ENCODE measurements around the gene NXNL1. TPM values are rescaled to one million over a fixed set of nuclear protein-coding genes. Genes with fewer than 3 reads are reported as not detected.
"Not testable (repeated sequence)": the region's sequence is repeated elsewhere in the genome, so short reads cannot be mapped to it uniquely, and the experiment has no call there.

NXNL1 gene, protein sequence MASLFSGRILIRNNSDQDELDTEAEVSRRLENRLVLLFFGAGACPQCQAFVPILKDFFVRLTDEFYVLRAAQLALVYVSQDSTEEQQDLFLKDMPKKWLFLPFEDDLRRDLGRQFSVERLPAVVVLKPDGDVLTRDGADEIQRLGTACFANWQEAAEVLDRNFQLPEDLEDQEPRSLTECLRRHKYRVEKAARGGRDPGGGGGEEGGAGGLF
- not detected for total RNA-seq
- under 1 TPM in 1 of 2 donors, not detected in 1; 0.19 TPM for polyA plus RNA-seq

DNA sequence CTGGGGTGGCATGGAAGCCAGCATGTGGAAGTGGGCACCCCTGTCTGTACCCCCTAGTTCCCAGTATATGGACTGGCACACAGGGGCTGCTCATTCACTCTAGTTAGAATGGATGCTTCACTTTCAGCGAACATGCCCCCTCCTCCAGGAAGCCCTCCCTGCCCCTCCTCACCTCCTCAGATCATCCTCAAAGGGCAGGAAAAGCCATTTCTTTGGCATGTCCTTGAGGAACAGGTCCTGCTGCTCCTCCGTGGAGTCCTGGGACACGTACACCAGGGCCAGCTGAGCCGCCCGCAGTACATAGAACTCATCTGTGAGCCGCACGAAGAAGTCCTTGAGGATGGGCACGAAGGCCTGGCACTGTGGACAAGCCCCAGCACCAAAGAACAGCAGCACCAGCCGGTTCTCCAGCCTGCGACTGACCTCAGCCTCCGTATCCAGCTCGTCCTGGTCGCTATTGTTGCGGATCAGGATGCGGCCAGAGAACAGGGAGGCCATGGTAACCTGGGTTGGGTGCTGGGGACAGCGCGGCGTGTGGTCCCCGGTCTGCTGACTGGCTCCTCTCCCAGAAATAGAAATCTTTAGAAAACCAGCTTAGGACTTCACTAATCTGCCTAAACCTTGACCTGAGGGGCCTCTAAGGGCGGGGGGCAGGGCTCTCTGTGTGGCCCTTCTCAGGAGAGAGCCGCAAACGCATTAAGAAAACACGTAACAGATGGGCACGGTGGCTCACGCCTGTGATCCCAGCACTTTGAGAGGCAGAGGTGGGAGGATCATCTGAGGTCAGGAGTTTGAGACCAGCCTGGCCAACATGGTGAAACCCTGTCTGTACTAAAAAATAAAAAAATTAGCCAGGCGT, at the start of gene NXNL1:
Gene NXNL1 (minus strand): TSS at position 555 of the 859 bp plus-strand sequence. CDS start 57 bp downstream, at position 498.
- DNase-seq (no peak), ATAC-seq (no peak), FAIRE-seq (no peak)
- intact Hi-C loops (cut with DNase I): no loop called here
- TF ChIP-seq, protein P1, sequence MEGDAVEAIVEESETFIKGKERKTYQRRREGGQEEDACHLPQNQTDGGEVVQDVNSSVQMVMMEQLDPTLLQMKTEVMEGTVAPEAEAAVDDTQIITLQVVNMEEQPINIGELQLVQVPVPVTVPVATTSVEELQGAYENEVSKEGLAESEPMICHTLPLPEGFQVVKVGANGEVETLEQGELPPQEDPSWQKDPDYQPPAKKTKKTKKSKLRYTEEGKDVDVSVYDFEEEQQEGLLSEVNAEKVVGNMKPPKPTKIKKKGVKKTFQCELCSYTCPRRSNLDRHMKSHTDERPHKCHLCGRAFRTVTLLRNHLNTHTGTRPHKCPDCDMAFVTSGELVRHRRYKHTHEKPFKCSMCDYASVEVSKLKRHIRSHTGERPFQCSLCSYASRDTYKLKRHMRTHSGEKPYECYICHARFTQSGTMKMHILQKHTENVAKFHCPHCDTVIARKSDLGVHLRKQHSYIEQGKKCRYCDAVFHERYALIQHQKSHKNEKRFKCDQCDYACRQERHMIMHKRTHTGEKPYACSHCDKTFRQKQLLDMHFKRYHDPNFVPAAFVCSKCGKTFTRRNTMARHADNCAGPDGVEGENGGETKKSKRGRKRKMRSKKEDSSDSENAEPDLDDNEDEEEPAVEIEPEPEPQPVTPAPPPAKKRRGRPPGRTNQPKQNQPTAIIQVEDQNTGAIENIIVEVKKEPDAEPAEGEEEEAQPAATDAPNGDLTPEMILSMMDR (IDR thresholded peaks at IDR 0.05): no peak
- 58 to 74% methylated on average over 26 of the region's 26 CpGs for WGBS, 2 donors
- Histone ChIP-seq H3K4me3 (no peak within 1 kb of the TSS), H3K27ac (no peak within 1 kb of the TSS), H3K4me1 (no peaks in the 10 kb centered on the region), H3K36me3 (no peaks in the 10 kb centered on the region), H3K9me3 (no peaks in the 10 kb centered on the region), H3K27me3 (peaks cover 0 to 10% (median 2%) of the 10 kb centered on the region in 4 donors)

DNA sequence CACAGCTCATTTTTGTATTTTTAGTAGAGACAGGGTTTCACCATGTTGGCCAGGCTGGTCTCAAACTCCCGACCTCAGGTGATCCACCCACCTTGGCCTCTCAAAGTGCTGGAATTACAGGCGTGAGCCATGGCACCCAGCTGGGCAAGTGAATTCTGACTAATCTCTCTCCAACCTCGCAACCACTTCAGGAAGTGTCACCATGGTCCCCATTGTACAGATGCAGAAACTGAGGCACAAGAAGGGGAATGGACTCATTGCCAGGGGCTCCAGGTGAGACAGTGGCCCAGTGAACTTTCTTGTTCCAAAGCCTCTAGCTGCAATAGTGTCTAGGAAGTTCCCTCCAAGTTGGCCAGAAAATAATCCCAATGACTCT, 47.8 kb upstream of the NXNL1 start:
- H3K9me3 ChIP-seq; H3K27ac ChIP-seq; H3K27me3 ChIP-seq; FAIRE-seq; ATAC-seq; H3K36me3 ChIP-seq; intact Hi-C loops (cut with DNase I); DNase-seq; H3K4me3 ChIP-seq: not testable (repeated sequence)
- H3K4me1 ChIP-seq: peaks cover 10 to 21% (median 10%) of the 10 kb centered on the region in 3 donors
- WGBS, 2 donors: 83 to 95% methylated on average over 3 of the region's 3 CpGs

DNA sequence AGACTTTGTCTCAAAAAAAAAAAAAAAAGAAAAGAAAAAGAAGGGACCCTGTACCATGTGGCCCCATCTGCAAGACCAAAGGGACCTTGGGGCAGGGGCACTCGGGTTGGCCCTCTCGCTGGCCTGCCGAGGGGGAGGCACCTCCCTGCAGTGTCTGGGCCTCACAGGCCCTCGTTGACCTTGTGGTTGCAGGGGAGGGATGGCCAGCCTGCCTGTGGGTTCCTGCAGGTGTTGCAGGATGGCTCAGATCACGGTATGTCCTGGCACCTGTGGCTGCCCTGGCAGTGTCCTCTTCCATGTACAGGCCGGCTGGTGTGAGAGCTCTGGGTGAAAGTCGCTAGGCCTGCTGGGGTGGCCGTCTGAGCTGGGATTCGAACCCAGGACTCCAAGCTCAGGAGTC, 46.0 kb upstream of the NXNL1 start:
- Histone ChIP-seq H3K4me3 (no peak overlapping the region), H3K4me1 (peaks cover 7 to 16% (median 10%) of the 10 kb centered on the region in 3 donors), H3K36me3 (no peaks in the 10 kb centered on the region), H3K27me3 (no peaks in the 10 kb centered on the region), H3K27ac (no peak overlapping the region), H3K9me3 (no peaks in the 10 kb centered on the region)
- ATAC-seq: no peak
- TF ChIP-seq, protein P1 (IDR thresholded peaks at IDR 0.05): no peak
- no peak for DNase-seq
- FAIRE-seq: no peak
- 72 to 77% methylated on average over 9 of the region's 9 CpGs for WGBS, 2 donors
- intact Hi-C loops (cut with DNase I): no loop called here

DNA sequence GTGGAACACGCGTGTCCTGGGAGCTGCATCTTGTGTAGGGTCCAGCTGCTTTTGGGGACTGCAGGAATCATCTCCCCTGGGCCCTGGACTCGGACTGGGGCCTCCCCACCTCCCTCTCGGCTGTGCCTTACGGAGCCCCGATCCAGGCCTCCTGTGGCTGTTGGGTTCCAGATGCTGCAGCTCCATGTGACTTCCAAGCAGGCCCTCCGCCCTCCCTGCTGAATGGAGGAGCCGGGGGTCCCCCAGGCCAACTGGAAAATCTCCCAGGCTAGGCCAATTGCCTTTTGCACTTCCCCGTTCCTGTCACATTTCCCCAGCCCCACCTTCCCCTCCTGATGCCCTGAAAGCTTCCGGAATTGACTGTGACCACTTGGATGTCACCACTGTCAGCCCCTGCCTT, 44.5 kb upstream of the NXNL1 start:
- no peak for FAIRE-seq
- no peak for DNase-seq
- Histone ChIP-seq H3K4me1 (peaks cover 2 to 13% (median 5%) of the 10 kb centered on the region in 3 donors), H3K4me3 (no peak overlapping the region), H3K27ac (no peak overlapping the region), H3K27me3 (no peaks in the 10 kb centered on the region), H3K9me3 (no peaks in the 10 kb centered on the region), H3K36me3 (no peaks in the 10 kb centered on the region)
- no peak for ATAC-seq
- TF ChIP-seq, protein P1 (IDR thresholded peaks at IDR 0.05): no peak
- intact Hi-C loops (cut with DNase I): no loop called here
- WGBS, 2 donors: 78 to 83% methylated on average over 10 of the region's 10 CpGs

DNA sequence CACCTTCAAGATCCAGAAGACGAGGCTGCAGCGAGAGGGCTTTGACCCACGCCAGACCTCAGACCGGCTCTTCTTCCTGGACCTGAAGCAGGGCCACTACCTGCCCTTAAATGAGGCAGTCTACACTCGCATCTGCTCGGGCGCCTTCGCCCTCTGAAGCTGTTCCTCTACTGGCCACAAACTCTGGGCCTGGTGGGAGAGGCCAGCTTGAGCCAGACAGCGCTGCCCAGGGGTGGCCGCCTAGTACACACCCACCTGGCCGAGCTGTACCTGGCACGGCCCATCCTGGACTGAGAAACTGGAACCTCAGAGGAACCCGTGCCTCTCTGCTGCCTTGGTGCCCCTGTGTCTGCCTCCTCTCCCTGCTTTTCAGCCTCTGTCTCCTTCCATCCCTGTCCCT, 43.7 kb upstream of the NXNL1 start:
- Histone ChIP-seq H3K9me3 (no peaks in the 10 kb centered on the region), H3K4me3 (no peak overlapping the region), H3K27me3 (no peaks in the 10 kb centered on the region), H3K27ac (no peak overlapping the region), H3K36me3 (no peaks in the 10 kb centered on the region), H3K4me1 (peaks cover 0 to 7% (median 0%) of the 10 kb centered on the region in 3 donors)
- 91 to 94% methylated on average over 13 of the region's 13 CpGs for WGBS, 2 donors
- TF ChIP-seq, protein P1 (IDR thresholded peaks at IDR 0.05): no peak
- ATAC-seq (no peak), FAIRE-seq (no peak), DNase-seq (no peak)
- intact Hi-C loops (cut with DNase I): no loop called here
